Left ventricle myocardium inferior (tissue), 1 donor: Measurements from ENCODE around the gene CLSTN2. TPM values are rescaled to one million over a fixed set of nuclear protein-coding genes. Genes with fewer than 3 reads are reported as not detected.

Source experiments
- DNase-seq: peaks from one replicate; pipeline ENCODE4 v3.0.0-alpha.2; 2020
- H3K27ac ChIP-seq: fragments of 200-600 bp; replicated peaks from 2 replicates; pipeline ENCODE4 v1.8.0; 2021
- H3K27me3 ChIP-seq: fragments of 200-600 bp; 2 replicates; pipeline ENCODE4 v1.8.0; 2021; ENCODE audit warnings: low read depth
- H3K36me3 ChIP-seq: fragments of 200-600 bp; 2 replicates; pipeline ENCODE4 v1.8.0; 2021
- H3K4me1 ChIP-seq: fragments of 200-600 bp; 2 replicates; pipeline ENCODE4 v1.8.0; 2021
- H3K4me3 ChIP-seq: fragments of 200-600 bp; 2 replicates; pipeline ENCODE4 v1.8.0; 2021; ENCODE audit warnings: mild to moderate bottlenecking, moderate library complexity
- H3K9me3 ChIP-seq: fragments of 200-600 bp; replicated peaks from 2 replicates; pipeline ENCODE4 v1.8.0; 2021
- intact Hi-C: fragments of 100-400 bp; cut with micrococcal nuclease; formaldehyde crosslinking; loops from one replicate; pipeline ENCODE4 v1.11.0; 2022
- total RNA-seq: library from RNA; stranded (reverse); fragmentation: NEBNext Ultra II Directional; extraction: Animal tissue kit (Norgen Biotek cat#: 25700); gene quantifications from one replicate; pipeline ENCODE4 v1.2.1, GENCODE V29; 2021
- TF ChIP-seq, protein P1 (sequence below): fragments of 200-600 bp; IDR thresholded peaks from 2 replicates; pipeline ENCODE4 v1.8.0; 2021; ENCODE audit warnings: antibody characterized with exemption, mild to moderate bottlenecking, borderline replicate concordance
- donor health status: DM: no; HTN: yes; CAD: no; lungs with severe emphysema.

Gene CLSTN2
- total RNA-seq, 1 donor from 2014 or later, result 7.0 TPM

DNA sequence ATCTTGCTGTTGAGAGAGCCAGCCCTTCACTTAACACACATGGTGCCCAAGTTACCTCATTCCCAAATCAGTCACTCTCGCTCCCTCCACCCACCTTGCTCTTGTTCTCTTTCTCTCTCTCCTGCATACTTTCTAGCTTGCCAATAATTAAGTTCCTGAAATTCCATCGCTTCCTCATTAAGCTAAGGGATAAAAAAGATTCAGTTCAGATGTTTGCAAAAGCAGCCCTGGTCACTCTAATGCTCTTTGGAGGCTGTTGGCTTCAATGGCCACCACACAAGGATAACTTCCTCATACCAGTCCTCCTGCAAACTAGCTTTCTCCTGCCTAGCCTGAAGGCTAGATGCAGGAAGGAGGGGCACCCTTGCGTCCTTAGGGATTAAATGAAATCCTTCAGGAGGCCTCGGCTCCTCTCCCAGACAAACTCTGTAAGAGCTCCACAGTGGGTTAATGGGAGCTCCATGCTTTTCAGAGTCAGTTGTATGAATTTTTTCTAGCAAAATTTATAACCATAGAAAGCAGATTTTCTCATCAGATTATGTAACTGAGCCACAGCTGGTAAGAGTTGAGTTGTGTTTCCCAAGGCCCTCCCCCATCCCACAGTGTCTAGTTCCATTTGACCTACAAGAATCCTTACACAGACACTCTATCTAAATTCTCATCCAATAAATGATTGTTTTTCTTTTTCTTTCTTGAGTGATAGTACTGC is 566.2 kb downstream of the CLSTN2 start:
- no peaks in the 10 kb centered on the region for H3K9me3 ChIP-seq
- H3K36me3 ChIP-seq, result no peaks in the 10 kb centered on the region
- DNase-seq, result no peak
- H3K27ac ChIP-seq, result peak overlapping the region; percentile 35
- TF ChIP-seq, protein P1, sequence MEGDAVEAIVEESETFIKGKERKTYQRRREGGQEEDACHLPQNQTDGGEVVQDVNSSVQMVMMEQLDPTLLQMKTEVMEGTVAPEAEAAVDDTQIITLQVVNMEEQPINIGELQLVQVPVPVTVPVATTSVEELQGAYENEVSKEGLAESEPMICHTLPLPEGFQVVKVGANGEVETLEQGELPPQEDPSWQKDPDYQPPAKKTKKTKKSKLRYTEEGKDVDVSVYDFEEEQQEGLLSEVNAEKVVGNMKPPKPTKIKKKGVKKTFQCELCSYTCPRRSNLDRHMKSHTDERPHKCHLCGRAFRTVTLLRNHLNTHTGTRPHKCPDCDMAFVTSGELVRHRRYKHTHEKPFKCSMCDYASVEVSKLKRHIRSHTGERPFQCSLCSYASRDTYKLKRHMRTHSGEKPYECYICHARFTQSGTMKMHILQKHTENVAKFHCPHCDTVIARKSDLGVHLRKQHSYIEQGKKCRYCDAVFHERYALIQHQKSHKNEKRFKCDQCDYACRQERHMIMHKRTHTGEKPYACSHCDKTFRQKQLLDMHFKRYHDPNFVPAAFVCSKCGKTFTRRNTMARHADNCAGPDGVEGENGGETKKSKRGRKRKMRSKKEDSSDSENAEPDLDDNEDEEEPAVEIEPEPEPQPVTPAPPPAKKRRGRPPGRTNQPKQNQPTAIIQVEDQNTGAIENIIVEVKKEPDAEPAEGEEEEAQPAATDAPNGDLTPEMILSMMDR, result no peak
- peaks cover 5% of the 10 kb centered on the region for H3K27me3 ChIP-seq
- no peak overlapping the region for H3K4me3 ChIP-seq
- intact Hi-C loops, result no loop called here
- H3K4me1 ChIP-seq, result no peaks in the 10 kb centered on the region

DNA sequence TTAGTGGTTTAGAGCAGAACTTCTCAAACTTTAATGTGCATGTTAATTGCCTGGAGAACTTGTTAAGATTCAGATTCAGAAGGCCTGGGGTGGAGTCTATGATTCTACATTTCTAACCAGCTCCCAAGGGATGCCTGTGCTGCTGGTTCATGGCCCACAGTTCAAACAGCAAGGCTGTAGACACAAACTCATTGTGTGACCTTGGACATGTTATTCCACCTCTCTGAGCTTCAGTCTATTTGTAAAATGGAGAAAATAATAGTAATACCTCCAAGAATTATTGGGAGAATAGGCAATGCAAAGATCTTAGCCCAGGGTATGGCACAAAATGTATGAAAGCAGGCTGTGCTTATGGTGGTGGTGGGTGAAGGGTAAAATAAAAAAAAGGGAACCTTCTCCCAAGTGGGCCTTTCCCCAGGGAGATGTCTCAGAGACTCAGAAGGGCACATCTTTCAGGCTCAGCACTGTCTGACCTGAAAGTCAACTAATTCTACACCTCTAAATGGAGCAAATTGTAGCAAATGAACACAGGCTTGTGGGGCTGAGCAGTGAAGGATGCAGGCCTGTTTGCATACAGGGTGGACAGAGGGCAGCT is 566.9 kb downstream of the CLSTN2 start:
- intact Hi-C loops, result no loop called here
- peaks cover 12% of the 10 kb centered on the region for H3K27me3 ChIP-seq

DNA sequence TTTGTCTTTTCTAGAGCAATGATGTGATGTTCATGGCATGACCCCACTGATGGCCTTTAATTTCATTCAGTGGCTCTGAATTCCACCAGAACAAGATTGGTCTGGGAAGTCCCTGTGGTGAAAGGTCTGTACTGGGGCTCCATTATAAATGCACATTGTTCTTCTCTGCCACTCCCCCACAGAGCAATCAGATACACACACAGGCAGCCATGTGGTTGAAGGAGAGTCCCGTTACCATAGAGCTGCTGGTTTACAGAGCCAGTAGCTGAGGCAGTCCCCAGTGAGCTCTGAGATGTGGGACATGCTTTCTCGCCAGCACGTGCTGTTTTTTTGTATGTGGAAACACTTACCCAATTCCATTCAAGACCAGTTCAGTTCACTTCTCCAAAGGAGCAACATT is 570.2 kb downstream of the CLSTN2 start:
- intact Hi-C loops, result no loop called here
- TF ChIP-seq, protein P1, result no peak
- H3K27ac ChIP-seq, result no peak overlapping the region
- H3K36me3 ChIP-seq, result no peaks in the 10 kb centered on the region
- H3K4me3 ChIP-seq, result no peak overlapping the region
- H3K27me3 ChIP-seq, result peaks cover 27% of the 10 kb centered on the region
- H3K9me3 ChIP-seq, result no peaks in the 10 kb centered on the region
- DNase-seq, result no peak
- no peaks in the 10 kb centered on the region for H3K4me1 ChIP-seq

More for the DNA sequence above, 566.9 kb downstream of the CLSTN2 start:
- H3K9me3 ChIP-seq, result no peaks in the 10 kb centered on the region
- H3K4me1 ChIP-seq, result no peaks in the 10 kb centered on the region
- TF ChIP-seq, protein P1, result no peak
- H3K36me3 ChIP-seq, result no peaks in the 10 kb centered on the region
- no peak overlapping the region for H3K4me3 ChIP-seq
- DNase-seq, result no peak
- peak overlapping the region; percentile 35 for H3K27ac ChIP-seq

DNA sequence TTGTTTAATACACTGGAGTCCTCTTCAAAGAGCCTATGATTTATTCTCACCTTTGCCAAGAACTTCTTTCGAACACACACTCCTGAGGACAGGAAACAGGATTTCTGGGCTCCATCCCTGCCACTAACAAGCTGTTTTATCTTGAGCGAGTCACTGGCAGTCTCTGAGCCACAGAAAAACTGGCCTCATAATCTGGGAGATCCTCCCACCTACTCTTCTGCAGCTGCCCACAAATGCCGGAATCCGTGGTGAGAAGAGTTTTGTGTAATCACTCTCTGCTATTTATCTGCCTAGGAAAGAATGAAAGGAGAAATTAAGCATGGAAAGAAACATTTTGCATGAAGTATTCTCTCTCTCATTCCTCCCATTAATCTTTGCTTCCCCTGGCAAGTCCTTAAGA is 570.9 kb downstream of the CLSTN2 start:
- no peaks in the 10 kb centered on the region for H3K4me1 ChIP-seq
- H3K36me3 ChIP-seq, result no peaks in the 10 kb centered on the region
- TF ChIP-seq, protein P1, result no peak
- no peaks in the 10 kb centered on the region for H3K9me3 ChIP-seq
- intact Hi-C loops, result no loop called here
- DNase-seq, result no peak
- no peak overlapping the region for H3K4me3 ChIP-seq
- H3K27me3 ChIP-seq, result peaks cover 27% of the 10 kb centered on the region
- H3K27ac ChIP-seq, result no peak overlapping the region

DNA sequence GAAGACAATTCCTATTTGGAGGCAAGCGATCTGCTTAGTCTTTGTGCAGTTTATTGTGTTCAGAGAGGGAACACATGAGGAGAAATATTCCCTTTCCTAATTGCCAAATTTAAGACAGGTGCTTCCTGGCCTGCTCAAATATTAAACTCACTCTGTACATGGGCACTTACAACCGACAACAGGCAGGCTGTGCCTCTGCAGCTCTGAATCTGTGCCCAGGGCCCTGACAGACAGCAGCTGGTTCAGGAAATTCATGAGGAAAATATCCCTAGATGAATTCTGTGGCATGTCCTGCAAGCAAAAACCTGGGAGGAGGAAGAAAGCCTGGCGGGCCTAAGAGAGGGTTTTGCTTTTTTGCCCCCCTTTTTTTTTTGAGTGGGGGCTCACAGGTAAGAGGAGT is 573.6 kb downstream of the CLSTN2 start:
- H3K27ac ChIP-seq, result no peak overlapping the region
- DNase-seq, result no peak
- H3K36me3 ChIP-seq, result no peaks in the 10 kb centered on the region
- H3K4me3 ChIP-seq, result no peak overlapping the region
- H3K4me1 ChIP-seq, result no peaks in the 10 kb centered on the region
- TF ChIP-seq, protein P1, result no peak
- peaks cover 13% of the 10 kb centered on the region for H3K9me3 ChIP-seq
- peaks cover 27% of the 10 kb centered on the region for H3K27me3 ChIP-seq
- intact Hi-C loops, result no loop called here
